HG03439 (cell line): ENCODE measurements around the gene LRRN1.

Experiments
- ATAC-seq: cut with Tn5 transposase; IDR thresholded peaks from one replicate; pipeline ENCODE4 v1.9.1; 2021; ENCODE audit warnings: mild to moderate bottlenecking, moderate library complexity; ENCODE audit not compliant: unreplicated experiment

Gene LRRN1

GRCh38 chr3:3799173-3800079, at the start of gene LRRN1:
Gene LRRN1 (plus strand): TSS chr3:3799431. CDS start chr3:3844642, 45,211 bp downstream.
- no peak for ATAC-seq

GRCh38 chr3:3753416-3753815, 45.8 kb upstream of the LRRN1 start:
- ATAC-seq = no peak

- no peak for ATAC-seq
Measured at GRCh38 chr3:3765661-3766060, 33.6 kb upstream of the LRRN1 start.

GRCh38 chr3:3766140-3766539, 33.1 kb upstream of the LRRN1 start:
- ATAC-seq = no peak

GRCh38 chr3:3771094-3771493, 28.1 kb upstream of the LRRN1 start:
- no peak for ATAC-seq

- ATAC-seq = no peak
Measured at GRCh38 chr3:3771567-3771966, 27.7 kb upstream of the LRRN1 start.

GRCh38 chr3:3772338-3772737, 26.9 kb upstream of the LRRN1 start:
- no peak for ATAC-seq

- no peak for ATAC-seq
Measured at GRCh38 chr3:3772920-3773319, 26.3 kb upstream of the LRRN1 start.

- no peak for ATAC-seq
Measured at GRCh38 chr3:3776607-3777006, 22.6 kb upstream of the LRRN1 start.

- no peak for ATAC-seq
Measured at GRCh38 chr3:3778216-3778615, 21.0 kb upstream of the LRRN1 start.

- no peak for ATAC-seq
Measured at GRCh38 chr3:3778641-3779270, 20.5 kb upstream of the LRRN1 start.

- no peak for ATAC-seq
Measured at GRCh38 chr3:3782457-3782856, 16.8 kb upstream of the LRRN1 start.

GRCh38 chr3:3783210-3783609, 16.0 kb upstream of the LRRN1 start:
- no peak for ATAC-seq

GRCh38 chr3:3783696-3784095, 15.5 kb upstream of the LRRN1 start:
- no peak for ATAC-seq

- ATAC-seq = no peak
Measured at GRCh38 chr3:3792391-3792790, 6.8 kb upstream of the LRRN1 start.

GRCh38 chr3:3798631-3799113, 559 bp upstream of the LRRN1 start:
- no peak for ATAC-seq

- ATAC-seq = no peak
Measured at GRCh38 chr3:3800080-3800455, 837 bp downstream of the LRRN1 start.

GRCh38 chr3:3800685-3801493, 1.7 kb downstream of the LRRN1 start:
- no peak for ATAC-seq

GRCh38 chr3:3801494-3801841, 2.2 kb downstream of the LRRN1 start:
- no peak for ATAC-seq

GRCh38 chr3:3802046-3802445, 2.8 kb downstream of the LRRN1 start:
- ATAC-seq = no peak

GRCh38 chr3:3804560-3804959, 5.3 kb downstream of the LRRN1 start:
- no peak for ATAC-seq
